Forelimb muscle (tissue), 1 donor: ENCODE results near the gene SCUBE1. TPM values are rescaled to one million over a fixed set of nuclear protein-coding genes. Genes with fewer than 3 reads are reported as not detected.

Experiments used
- DNase-seq: peaks from one replicate; pipeline ENCODE4 v3.0.0-alpha.2; 2013; ENCODE audit warnings: low read depth
- polyA plus RNA-seq: library from polyadenylated mRNA; unstranded; fragments of 120-200 nt; gene quantifications from one replicate; pipeline ENCODE4 v1.2.1, GENCODE V29; 2013; ENCODE audit not compliant: insufficient read length

Gene SCUBE1
- polyA plus RNA-seq, 1 donor, result 0.19 TPM

DNA sequence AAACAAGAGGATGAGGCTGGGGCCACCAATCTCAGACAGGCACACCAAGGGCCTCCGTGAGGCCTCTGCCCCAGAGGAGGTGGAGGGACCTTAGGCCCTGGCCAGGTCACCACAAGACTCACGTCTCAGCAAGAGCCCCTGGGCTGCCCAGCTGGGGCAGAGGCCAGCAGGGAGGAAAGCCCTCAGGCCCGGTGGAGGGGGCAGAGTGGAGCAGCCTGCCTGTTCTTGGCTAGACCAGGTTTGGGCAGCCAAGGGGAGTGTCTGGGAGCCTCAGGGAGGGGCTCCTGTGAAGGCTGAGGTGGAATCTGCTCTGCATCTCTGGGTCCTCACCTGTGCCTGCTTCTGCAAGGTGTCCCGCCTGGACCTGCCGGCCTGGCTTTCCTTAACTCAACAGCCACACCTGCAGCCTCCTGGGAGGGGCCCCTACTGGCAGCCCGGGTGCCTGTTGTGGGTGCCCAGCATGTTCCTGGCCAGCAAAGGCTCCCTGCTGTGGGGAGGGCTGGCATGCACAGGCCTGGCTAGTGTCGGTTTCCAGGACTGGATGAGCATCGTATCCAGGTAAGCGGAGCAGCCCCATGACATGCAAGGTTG is 168.1 kb downstream of the SCUBE1 start:
- no peak for DNase-seq

GRCh38 chr22:43173976-43174720 is 169.0 kb downstream of the SCUBE1 start:
- DNase-seq, result no peak

GRCh38 chr22:43173566-43173965 is 169.6 kb downstream of the SCUBE1 start:
- no peak for DNase-seq

GRCh38 chr22:43172191-43172590 is 171.0 kb downstream of the SCUBE1 start:
- no peak for DNase-seq

DNA sequence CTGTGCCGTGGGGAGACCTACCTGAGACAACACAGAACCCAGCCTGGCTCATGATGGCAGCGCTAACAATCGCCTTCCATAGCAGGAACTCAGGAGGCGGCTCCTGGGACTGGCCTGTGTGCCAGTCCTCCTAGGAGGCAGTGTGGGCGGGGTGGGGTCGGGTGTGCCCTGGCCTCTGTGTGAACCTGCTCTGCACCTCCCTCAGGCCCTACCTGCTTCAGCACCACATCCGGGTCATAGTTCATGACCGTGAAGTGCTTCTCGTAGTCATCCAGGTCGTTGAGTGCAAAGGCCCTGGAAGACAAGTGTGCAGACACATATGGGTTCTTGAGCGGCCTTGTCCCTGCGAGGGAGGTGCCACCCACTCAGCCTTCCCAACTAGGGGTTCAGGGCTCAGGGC is 171.6 kb downstream of the SCUBE1 start:
- DNase-seq, result no peak

- no peak for DNase-seq
Measured at GRCh38 chr22:43171019-43171491, 172.1 kb downstream of the SCUBE1 start.

DNA sequence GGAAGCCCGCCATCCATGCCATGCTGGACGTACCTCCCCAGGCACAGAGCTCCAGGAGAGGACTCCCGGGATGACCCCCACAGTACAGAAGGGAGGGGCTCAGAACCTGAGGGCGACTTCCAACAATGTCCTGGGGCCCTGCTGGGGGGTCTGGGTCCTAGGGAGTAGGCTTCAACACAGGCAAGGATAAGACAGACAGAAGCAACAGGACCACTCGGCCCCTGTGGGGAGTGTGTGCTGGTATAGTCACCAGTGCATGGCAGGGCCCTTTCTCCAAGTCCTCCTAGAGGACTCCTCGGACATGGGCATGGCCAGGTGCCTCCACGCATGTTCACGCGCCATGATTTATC is 173.1 kb downstream of the SCUBE1 start:
- DNase-seq, result no peak

GRCh38 chr22:43169310-43170130 is 173.7 kb downstream of the SCUBE1 start:
- DNase-seq, result no peak

DNA sequence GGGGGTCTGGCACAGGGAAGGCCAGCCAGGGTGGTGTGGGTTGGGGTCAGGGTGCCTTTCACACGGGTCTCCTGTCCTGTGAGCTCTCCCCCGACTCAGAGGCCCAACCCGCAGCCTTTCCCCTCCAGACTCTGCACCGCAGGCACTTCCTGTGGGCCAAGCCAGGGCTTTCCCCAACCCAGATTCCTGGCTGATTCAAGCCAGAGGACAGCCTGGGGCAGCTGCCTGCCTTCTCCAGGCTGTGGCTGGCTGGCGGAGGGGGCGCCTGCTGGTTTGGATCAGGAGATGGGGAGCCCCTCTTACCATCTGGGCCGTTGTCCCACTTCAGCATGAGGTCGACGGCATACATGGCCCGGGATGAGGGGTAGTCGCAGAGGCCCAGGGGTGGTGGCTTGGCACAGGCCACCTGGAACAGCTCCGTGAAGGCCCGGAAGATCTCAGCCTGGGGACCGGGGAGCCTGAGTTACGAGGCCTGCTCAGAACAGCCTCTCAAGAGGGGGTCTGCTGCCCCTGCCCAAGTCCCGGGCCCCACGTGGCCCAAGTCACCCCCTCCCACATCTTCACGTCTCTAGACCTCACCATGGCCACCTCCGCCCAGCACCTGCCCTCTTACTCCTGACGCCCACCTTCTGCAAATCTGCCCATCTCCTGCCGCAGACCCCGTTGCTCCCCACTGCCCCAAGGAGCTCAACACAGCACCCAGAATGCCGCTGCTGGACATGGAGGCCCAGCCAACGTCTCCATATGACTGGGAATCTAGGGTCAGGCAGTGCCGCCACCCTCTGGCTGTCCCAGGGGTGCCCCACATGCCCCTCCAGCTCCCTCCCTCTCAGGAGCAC is 174.5 kb downstream of the SCUBE1 start:
- DNase-seq, result no peak

DNA sequence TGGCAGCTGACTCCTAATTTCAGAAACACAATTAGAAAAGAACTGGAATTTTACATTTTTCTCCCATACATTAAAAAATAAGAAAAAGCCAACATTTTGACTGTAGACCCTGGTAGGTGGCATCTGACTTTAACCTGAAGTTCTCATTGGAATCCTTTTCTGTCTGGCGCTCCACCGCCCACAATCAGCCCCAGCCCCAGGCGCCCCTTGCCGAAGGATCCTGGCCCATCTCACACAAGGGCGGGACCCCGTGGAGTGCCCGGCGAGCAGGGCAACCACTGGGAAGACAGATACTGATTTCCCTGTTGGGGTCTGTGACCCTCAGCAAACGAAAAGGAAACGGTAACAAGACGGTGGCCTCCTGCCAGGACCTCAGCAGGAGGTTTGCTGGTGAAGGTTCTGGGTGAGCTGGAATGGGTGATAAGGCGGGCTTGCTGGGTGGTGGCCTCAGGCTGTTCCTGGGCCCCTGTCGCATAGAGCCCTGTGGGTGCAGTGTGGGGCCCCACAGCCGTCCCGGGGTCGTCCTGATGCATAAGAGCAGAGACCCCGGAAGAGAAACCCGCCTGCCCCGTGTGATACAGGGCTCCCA is 176.1 kb downstream of the SCUBE1 start:
- DNase-seq, result no peak

DNA sequence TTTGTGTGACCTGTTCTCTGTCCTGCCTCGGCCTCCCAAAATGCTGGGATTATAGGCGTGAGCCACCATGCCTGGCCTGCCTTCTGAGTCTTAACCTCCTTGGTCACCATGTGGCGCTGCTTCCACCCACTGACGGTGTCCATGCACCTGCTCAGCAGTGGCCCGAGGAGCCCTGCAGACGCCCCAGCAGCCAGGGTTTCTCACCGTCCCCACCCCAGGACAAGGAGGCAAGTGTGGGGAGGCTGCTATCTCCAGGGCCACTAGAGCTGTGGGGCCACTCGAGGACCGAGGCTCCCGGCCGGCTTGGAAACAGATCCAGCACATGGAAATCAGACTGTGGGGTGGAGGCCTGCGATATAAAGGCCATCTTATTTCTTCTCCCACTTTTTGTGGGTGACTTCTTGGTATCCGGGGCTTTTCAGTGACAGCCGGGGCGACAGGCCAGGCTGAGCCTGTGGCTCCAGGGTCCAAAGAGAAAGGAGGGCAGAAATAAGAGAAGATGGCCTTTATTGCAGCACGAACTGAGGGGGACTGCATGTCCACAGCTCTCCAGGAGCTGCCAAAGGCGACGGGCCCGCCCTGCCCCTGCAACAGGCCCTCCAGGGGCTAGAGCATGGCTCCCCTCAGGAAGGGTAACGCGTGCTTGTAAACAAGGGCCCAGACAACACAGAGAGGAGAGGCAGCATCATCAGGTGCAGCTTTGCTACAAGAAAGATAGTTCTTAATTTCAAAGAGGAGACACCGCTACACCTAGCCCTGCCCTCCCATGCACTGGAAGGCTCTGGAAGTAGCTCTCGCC is 176.8 kb downstream of the SCUBE1 start:
- DNase-seq, result no peak

DNA sequence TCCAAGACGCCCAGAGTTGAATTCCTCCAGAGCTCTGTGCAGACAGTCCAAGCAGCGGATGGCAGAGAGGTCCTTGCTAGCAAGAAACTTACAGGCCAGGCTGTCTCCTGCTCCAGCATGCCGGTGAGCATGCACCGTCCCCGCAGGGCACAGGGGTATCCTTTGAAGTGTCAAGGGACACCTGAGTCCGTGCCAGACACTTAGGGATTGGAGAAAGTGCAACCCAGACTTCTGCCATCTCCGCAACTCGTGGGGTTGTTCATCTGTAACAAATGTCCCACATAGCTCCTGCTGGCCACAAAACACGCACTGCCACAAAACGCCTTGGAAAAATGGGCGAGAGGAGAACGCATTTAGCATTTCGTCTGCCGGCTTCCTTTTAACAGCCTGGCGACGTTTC is 178.5 kb downstream of the SCUBE1 start:
- no peak for DNase-seq

DNA sequence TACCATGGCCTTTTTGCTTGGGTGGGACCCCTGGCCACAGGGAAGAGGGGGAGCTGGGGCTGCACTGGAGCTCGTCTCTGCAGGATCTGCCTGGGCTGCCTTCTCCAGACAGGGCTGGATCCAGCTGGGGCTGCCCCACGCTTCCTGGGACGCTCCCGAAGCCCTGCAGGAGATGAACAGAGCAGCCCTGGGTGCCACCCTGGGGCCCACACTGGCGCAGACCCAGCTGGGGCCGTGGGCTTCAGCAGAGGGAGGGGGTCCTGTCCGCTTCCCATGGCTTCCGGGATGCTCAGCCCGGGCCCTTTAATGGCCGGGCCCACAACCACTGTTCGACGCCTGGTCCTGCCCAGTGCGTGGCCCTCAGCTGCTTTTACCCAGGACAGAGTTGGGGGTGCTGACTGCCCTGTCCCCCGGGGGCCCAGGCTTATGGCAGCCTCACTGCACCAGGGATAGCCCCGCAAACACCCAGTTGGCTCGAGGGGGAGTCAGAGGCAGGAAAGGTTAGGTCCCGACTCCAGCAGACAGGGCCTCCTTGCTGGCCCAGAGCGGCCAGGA is 179.9 kb downstream of the SCUBE1 start:
- DNase-seq, result no peak

GRCh38 chr22:43162412-43163150 is 180.6 kb downstream of the SCUBE1 start:
- DNase-seq, result no peak

- no peak for DNase-seq
Measured at GRCh38 chr22:43160497-43161126, 182.6 kb downstream of the SCUBE1 start.

DNA sequence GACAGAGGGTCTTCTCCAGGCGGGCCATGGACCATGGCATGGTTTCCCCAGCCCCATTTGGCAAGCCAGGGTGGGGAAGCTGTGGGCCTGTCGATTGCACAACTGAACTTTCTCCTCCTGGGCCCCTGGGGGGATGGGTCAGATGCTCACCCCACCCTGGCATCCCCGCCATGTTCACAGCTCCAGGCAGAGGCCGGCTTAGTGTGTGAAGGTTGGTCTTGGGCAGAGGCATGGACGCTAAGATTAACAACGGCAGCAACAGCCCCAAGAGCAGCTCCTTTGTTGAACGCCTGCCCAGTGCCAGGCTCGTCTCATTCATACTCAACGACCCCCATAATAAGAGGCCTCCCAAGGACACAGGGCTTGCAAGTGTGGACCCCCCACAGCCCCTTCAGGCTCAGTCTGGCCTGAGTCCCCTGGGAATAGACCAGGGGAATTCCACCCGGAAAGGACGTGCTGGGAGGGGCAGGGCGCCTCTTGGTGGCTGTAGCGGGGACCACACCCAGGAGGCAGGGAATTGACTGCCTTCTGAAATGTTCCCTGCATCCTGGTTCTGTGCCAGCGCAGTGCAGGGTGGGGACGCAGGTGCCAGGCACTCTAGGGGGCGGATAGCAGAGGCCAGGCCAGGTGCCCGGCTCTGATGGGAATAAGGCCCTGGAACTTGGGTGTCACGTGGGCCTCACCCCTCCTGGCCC is 183.5 kb downstream of the SCUBE1 start:
- DNase-seq, result no peak

GRCh38 chr22:43158778-43159483 is 184.2 kb downstream of the SCUBE1 start:
- DNase-seq, result no peak
